WERI-Rb-1 (cell line): ENCODE measurements around the gene DMP1.

ENCODE experiments used
- DNase-seq: peaks from one replicate; pipeline ENCODE4 v3.0.0-alpha.2; 2020
- H3K27ac ChIP-seq: fragments of 250-450 bp; sonication (Bioruptor Pico); 2 replicates; pipeline ENCODE4 v1.5.1; 2020; ENCODE audit warnings: mild to moderate bottlenecking, moderate library complexity
- H3K27me3 ChIP-seq: fragments of 250-450 bp; sonication (Bioruptor Pico); 2 replicates; pipeline ENCODE4 v1.5.1; 2021; ENCODE audit warnings: mild to moderate bottlenecking, low read depth, moderate library complexity; ENCODE audit not compliant: insufficient read depth, severe bottlenecking
- H3K36me3 ChIP-seq: fragments of 250-450 bp; sonication (Bioruptor Pico); 2 replicates; pipeline ENCODE4 v1.5.1; 2020; ENCODE audit warnings: mild to moderate bottlenecking, moderate library complexity
- H3K4me3 ChIP-seq: 2 replicates; pipeline ENCODE4 v1.5.1; 2011; ENCODE audit warnings: low read depth, mild to moderate bottlenecking, control low read depth, low read length
- H3K9me3 ChIP-seq: fragments of 250-450 bp; sonication (Bioruptor Pico); 2 replicates; pipeline ENCODE4 v1.5.1; 2021; ENCODE audit warnings: mild to moderate bottlenecking, moderate library complexity; ENCODE audit not compliant: severe bottlenecking
- CTCF ChIP-seq: IDR thresholded peaks from 2 replicates; pipeline ENCODE4 v1.5.1; 2011; ENCODE audit warnings: low read depth, mild to moderate bottlenecking, control low read depth, inconsistent platforms, low read length

DMP1 gene

GRCh38 chr4:87633243-87633642 is 16.8 kb upstream of the DMP1 start:
- Histone ChIP-seq H3K4me3 (no peak overlapping the region), H3K9me3 (no peaks in the 10 kb centered on the region), H3K36me3 (no peaks in the 10 kb centered on the region), H3K27me3 (no peaks in the 10 kb centered on the region), H3K27ac (no peak overlapping the region)
- DNase-seq: no peak
- no peak for TF ChIP-seq CTCF

DNA sequence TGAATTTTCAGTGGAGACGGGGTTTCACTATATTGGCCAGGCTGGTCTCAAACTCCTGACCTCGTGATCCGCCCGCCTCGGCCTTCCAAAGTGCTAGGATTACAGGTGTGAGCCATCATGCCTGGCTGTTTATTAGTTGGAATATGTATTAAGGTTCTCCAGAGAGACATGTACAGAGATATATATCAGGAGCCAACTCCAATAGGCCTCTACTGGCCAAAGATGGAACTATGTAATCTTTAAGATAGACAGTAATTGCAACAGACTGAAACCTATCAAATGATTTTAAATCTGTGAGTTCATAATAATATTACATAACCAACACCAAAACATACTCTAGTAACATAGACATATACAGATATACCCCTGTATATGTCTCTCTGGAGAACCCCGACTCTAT is 5.8 kb upstream of the DMP1 start:
- no peak overlapping the region for H3K4me3 ChIP-seq
- H3K9me3 ChIP-seq: no peaks in the 10 kb centered on the region
- no peaks in the 10 kb centered on the region for H3K36me3 ChIP-seq
- DNase-seq: no peak
- H3K27me3 ChIP-seq: no peaks in the 10 kb centered on the region
- TF ChIP-seq CTCF: no peak
- H3K27ac ChIP-seq: no peak overlapping the region

- no peaks in the 10 kb centered on the region for H3K9me3 ChIP-seq
- no peak for TF ChIP-seq CTCF
- no peak for DNase-seq
- H3K4me3 ChIP-seq: no peak overlapping the region
- H3K27me3 ChIP-seq: no peaks in the 10 kb centered on the region
- H3K36me3 ChIP-seq: no peaks in the 10 kb centered on the region
- H3K27ac ChIP-seq: no peak overlapping the region
Observed at GRCh38 chr4:87650938-87651337, 858 bp downstream of the DMP1 start.

GRCh38 chr4:87651941-87652340 is 1.9 kb downstream of the DMP1 start:
- no peak for DNase-seq
- Histone ChIP-seq H3K27ac (no peak overlapping the region), H3K36me3 (no peaks in the 10 kb centered on the region), H3K9me3 (no peaks in the 10 kb centered on the region), H3K4me3 (no peak overlapping the region), H3K27me3 (no peaks in the 10 kb centered on the region)
- no peak for TF ChIP-seq CTCF

DNA sequence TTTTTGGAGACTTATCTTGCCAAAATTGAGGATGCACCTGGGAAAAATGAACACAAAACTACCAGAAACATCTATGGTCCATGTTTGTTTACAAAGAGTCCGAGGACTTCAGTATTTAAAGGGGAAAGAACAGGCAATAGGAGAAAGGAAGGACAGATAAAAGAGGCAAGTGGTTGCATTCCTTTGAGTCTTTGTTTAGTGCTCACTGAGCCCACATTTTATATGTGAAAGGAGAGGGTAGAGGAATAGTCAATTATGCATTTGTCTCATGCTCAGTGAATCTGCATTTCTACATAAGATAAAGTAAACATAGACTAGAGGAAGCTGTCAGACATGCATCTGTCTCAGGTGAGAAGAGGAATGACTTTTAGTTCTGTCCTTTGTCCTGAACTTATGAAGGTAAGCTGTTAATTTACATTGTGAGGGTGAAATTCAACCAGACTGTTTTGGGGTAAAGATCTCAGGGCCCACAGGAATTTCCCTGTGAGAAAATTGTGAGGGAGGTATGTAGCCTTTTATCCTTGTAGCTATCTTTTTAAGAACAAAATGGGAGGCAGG is 4.5 kb downstream of the DMP1 start:
- no peaks in the 10 kb centered on the region for H3K36me3 ChIP-seq
- no peak overlapping the region for H3K4me3 ChIP-seq
- no peak overlapping the region for H3K27ac ChIP-seq
- DNase-seq: no peak
- H3K9me3 ChIP-seq: no peaks in the 10 kb centered on the region
- H3K27me3 ChIP-seq: no peaks in the 10 kb centered on the region
- no peak for TF ChIP-seq CTCF

- Histone ChIP-seq H3K9me3 (no peaks in the 10 kb centered on the region), H3K36me3 (no peaks in the 10 kb centered on the region), H3K27me3 (no peaks in the 10 kb centered on the region), H3K4me3 (no peak overlapping the region), H3K27ac (no peak overlapping the region)
- TF ChIP-seq CTCF: no peak
- DNase-seq: no peak
Observed at GRCh38 chr4:87657525-87657924, 7.4 kb downstream of the DMP1 start.
